Retinal pigment epithelial cell (primary cell): ENCODE measurements around the gene TSPAN4.

Experiments
- DNase-seq: peaks from one replicate; pipeline ENCODE4 v3.0.0-alpha.2; 2010; ENCODE audit warnings: low read depth
- H3K4me3 ChIP-seq: 2 replicates; pipeline ENCODE4 v1.5.1; 2011; ENCODE audit warnings: mild to moderate bottlenecking, low read length, control low read depth, moderate library complexity
- TF ChIP-seq, protein P1 (sequence below): conservative IDR thresholded peaks from 2 replicates; pipeline ENCODE4 v1.5.1; 2011; ENCODE audit warnings: low read depth, low read length, control low read depth, inconsistent platforms

Gene TSPAN4

DNA sequence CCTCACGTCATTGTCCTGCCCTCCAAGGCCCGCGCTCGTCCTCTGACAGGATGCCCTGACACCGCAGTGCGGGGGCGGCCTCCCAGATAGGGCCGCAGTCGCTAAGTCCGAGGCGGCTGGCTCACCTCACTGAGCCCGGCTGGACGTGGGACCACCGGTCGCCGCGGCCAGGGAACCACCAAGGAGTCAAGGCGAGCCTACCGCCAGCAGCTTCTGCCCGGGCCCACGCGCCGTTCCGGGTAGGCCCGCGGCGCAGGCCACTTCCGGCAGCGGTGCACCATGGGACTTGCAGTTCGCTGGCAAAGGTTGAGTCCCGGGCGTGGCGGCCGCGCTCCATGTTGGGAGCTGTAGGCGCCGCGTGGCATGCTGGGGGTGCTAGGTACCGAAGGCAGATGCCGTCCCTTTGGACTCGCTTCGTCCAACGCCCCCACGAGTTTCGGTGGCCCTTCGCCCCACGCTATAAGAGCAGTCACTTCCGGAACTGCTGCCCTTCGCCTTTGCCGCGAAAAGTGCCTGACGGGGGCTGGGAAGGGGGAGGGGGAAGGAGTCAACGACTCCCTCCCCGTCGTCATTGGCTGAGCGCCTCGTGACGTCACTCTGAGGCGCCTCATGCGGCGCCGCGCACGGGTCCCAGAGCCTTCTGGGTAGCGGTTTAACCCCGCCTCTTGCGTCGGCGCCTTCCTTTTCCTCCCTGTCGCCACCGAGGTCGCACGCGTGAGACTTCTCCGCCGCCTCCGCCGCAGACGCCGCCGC, 33.2 kb upstream of the TSPAN4 start, which contains the start of gene RPLP2:
Gene RPLP2 (plus strand): TSS at position 681 of the 753 bp plus-strand sequence. CDS start 268 bp downstream, outside the sequence.
- TF ChIP-seq, protein P1, sequence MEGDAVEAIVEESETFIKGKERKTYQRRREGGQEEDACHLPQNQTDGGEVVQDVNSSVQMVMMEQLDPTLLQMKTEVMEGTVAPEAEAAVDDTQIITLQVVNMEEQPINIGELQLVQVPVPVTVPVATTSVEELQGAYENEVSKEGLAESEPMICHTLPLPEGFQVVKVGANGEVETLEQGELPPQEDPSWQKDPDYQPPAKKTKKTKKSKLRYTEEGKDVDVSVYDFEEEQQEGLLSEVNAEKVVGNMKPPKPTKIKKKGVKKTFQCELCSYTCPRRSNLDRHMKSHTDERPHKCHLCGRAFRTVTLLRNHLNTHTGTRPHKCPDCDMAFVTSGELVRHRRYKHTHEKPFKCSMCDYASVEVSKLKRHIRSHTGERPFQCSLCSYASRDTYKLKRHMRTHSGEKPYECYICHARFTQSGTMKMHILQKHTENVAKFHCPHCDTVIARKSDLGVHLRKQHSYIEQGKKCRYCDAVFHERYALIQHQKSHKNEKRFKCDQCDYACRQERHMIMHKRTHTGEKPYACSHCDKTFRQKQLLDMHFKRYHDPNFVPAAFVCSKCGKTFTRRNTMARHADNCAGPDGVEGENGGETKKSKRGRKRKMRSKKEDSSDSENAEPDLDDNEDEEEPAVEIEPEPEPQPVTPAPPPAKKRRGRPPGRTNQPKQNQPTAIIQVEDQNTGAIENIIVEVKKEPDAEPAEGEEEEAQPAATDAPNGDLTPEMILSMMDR = no peak
- peak within 1 kb of the TSS; percentile 88 for H3K4me3 ChIP-seq
- DNase-seq = peak; percentile 88

DNA sequence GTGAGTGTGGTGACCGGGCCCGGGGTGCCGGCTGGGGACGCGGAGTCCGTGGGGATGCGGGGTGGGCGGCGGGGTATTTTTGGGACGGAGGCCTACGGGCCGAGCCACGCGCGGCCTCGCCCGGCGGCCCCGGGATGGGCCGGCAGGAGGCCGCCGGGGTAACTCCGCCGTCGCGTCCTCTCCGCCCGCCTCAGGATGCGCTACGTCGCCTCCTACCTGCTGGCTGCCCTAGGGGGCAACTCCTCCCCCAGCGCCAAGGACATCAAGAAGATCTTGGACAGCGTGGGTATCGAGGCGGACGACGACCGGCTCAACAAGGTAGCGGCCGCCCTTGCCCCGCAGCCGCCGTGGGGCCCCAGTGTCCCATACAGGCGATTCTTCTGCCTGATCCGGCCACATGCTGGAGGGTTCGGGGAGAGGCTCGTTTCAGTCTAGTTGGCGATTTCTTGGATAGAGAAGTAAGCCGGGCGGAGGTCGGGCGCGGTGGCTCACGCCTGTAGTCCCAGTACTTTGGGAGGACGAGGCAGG, 32.5 kb upstream of the TSPAN4 start:
- no peak for DNase-seq
- TF ChIP-seq, protein P1 = no peak
- peak overlapping the region; percentile 88 for H3K4me3 ChIP-seq

DNA sequence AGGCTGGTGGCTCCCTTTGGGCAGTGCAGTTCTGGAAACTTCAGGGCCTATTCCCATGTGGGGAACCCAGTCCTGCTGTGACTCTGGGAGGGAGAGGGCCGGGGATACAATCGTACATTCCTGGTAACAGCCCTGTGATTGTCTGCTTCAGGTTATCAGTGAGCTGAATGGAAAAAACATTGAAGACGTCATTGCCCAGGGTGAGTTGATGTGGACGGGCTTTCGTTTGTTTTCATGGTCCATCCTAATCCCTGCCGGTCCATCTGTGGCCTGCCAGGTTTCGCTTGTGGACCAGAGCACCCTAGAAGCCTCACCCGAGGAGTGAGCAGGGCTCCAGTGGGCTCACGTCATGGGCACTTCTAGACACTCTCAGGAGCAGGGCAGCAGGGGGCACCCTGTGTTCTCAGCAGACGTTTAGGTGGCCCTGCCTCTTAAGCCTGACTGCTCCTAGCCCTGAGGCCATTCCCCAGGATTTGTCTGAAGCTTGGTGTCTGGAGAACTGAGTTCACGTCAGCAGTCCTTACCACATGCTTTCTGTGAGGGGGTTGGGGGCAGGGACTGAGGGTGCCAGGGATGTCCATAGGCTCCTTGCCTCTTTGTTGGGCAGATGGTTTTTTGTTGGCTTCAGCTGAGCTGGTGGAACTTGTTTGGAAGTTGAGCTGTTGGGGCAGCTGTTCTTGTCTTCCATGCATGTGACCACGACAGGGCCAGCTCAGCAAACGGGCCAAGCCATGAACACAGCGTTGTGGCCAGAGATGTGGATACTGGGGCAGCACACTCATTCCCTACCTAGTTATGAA, 31.0 kb upstream of the TSPAN4 start:
- H3K4me3 ChIP-seq = peak overlapping the region; percentile 88
- TF ChIP-seq, protein P1 = peak; percentile 33
- no peak for DNase-seq

DNA sequence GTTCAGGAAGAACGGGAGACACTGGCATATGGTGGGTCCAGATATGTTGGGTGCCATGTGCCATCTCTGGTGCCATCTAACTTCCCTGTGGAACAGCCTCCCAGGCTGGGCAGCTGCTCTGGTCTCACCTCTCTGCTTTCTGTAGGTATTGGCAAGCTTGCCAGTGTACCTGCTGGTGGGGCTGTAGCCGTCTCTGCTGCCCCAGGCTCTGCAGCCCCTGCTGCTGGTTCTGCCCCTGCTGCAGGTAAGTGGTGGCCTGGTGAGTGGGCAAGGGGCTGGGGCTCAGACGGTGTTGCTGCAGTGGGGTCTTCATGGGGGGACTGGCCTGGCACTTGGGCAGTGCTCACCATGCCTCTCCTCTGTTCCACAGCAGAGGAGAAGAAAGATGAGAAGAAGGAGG, 30.3 kb upstream of the TSPAN4 start:
- H3K4me3 ChIP-seq = no peak overlapping the region
- no peak for DNase-seq
- TF ChIP-seq, protein P1 = no peak

DNA sequence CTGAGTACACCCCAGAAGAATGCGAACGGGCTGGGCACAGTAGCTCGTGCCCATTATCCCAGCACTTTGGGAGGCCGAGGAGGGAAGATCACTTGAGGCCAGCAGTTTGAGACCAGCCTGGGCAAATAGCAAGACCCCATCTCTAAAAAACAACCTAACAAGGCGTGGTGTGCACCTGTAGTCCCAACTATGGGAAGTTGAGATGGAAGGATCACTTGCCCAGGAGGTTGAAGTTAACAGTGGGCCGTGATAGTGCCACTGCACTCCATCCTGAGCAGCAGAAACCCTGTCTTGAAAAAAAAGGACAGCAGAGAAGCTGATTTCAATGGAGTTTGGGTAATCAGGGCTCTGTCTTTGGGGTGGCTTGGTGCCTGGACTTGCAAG, 29.6 kb upstream of the TSPAN4 start:
- no peak for DNase-seq
- TF ChIP-seq, protein P1 = no peak
- no peak overlapping the region for H3K4me3 ChIP-seq

DNA sequence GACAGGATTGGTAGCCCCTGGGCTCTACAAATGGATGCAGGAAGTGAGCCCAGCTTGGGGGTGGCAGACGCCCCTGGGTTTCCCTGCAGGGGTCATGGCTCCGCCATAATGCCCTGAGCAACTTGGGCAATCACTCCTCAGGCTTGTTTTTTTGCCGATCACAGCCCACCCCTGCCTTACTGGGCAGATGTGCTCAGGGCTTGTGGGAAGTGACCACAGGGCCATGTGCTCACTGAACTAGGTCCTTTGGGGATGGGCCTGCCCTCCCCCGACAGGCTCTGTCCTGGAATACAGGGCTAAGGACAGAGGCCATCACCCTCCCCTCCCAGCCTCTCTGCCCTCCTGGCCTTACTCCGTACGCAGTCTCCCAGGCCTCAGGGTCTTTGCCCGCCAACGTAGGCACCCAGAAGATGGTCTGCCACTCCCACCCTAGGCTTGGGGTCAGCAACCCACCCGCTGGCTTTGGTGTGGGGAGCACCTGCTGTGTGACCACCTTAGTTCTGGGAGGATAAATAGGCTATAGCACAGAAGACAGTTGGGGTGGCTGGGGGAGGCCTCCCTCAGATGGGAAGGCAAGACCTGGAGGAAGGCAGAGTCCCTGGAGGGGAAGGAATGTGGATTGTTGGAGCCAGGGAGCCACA, 29.1 kb upstream of the TSPAN4 start:
- DNase-seq = no peak
- no peak overlapping the region for H3K4me3 ChIP-seq
- TF ChIP-seq, protein P1 = no peak
